ENCODE results near the gene SERPINB6.

SERPINB6 gene

GRCh38 chr6:2982426-2983117 is 11.2 kb upstream of the SERPINB6 start:
- H3K79me2 ChIP-seq (ENCODE audit: low read length), result no peaks in the 10 kb centered on the region
- H3K4me3 ChIP-seq (ENCODE audit: low read length), result no peak overlapping the region
- peaks cover 3% of the 10 kb centered on the region; the same call in 1 of the 2 replicates for H3K27me3 ChIP-seq (ENCODE audit: low read depth, low read length)
- no peak overlapping the region for H3K9ac ChIP-seq (ENCODE audit: low read length)
- no peak overlapping the region for H3K27ac ChIP-seq (ENCODE audit: low read length)
- no peak overlapping the region for H3K4me2 ChIP-seq (ENCODE audit: low read length)
- no peak overlapping the region for H2AFZ ChIP-seq (ENCODE audit: low read depth, low read length)
- no peaks in the 10 kb centered on the region for H3K36me3 ChIP-seq (replicated peaks; ENCODE audit: low read depth, low read length)
- H4K20me1 ChIP-seq (ENCODE audit: insufficient read depth, low read length), result no peaks in the 10 kb centered on the region
- TF ChIP-seq EZH2phosphoT487 (IDR thresholded peaks at IDR 0.05; ENCODE audit: low read depth) (no peak), CTCF (IDR thresholded peaks at IDR 0.05; ENCODE audit: low read depth, low read length) (no peak)
- no peaks in the 10 kb centered on the region for H3K9me3 ChIP-seq (ENCODE audit: insufficient read depth, low read length)
- no peaks in the 10 kb centered on the region for H3K4me1 ChIP-seq (ENCODE audit: low read length)

- TF ChIP-seq CTCF (IDR thresholded peaks at IDR 0.05; ENCODE audit: low read depth, low read length), result no peak
- no peak for TF ChIP-seq EZH2phosphoT487 (IDR thresholded peaks at IDR 0.05; ENCODE audit: low read depth)
- no peaks in the 10 kb centered on the region for H3K4me1 ChIP-seq (ENCODE audit: low read length)
- H3K36me3 ChIP-seq (replicated peaks; ENCODE audit: low read depth, low read length), result no peaks in the 10 kb centered on the region
- H3K9ac ChIP-seq (ENCODE audit: low read length), result no peak overlapping the region
- no peaks in the 10 kb centered on the region for H3K79me2 ChIP-seq (ENCODE audit: low read length)
- no peak overlapping the region for H3K4me2 ChIP-seq (ENCODE audit: low read length)
- no peaks in the 10 kb centered on the region for H4K20me1 ChIP-seq (ENCODE audit: insufficient read depth, low read length)
- H3K9me3 ChIP-seq (ENCODE audit: insufficient read depth, low read length), result no peaks in the 10 kb centered on the region
- no peak overlapping the region for H3K4me3 ChIP-seq (ENCODE audit: low read length)
- no peak overlapping the region for H2AFZ ChIP-seq (ENCODE audit: low read depth, low read length)
- H3K27ac ChIP-seq (ENCODE audit: low read length), result no peak overlapping the region
- H3K27me3 ChIP-seq (ENCODE audit: low read depth, low read length), result peaks cover 3% of the 10 kb centered on the region; the same call in 1 of the 2 replicates
Observed at GRCh38 chr6:2980465-2980855, 9.1 kb upstream of the SERPINB6 start.

- Histone ChIP-seq H3K4me3 (ENCODE audit: low read length) (no peak overlapping the region), H2AFZ (ENCODE audit: low read depth, low read length) (no peak overlapping the region), H3K9ac (ENCODE audit: low read length) (no peak overlapping the region), H3K36me3 (replicated peaks; ENCODE audit: low read depth, low read length) (no peaks in the 10 kb centered on the region), H3K9me3 (ENCODE audit: insufficient read depth, low read length) (no peaks in the 10 kb centered on the region), H3K4me1 (ENCODE audit: low read length) (no peaks in the 10 kb centered on the region), H4K20me1 (ENCODE audit: insufficient read depth, low read length) (no peaks in the 10 kb centered on the region), H3K79me2 (ENCODE audit: low read length) (no peaks in the 10 kb centered on the region), H3K27me3 (ENCODE audit: low read depth, low read length) (peaks cover 3% of the 10 kb centered on the region; the same call in 1 of the 2 replicates), H3K4me2 (ENCODE audit: low read length) (no peak overlapping the region), H3K27ac (ENCODE audit: low read length) (no peak overlapping the region)
- TF ChIP-seq EZH2phosphoT487 (IDR thresholded peaks at IDR 0.05; ENCODE audit: low read depth) (no peak), CTCF (IDR thresholded peaks at IDR 0.05; ENCODE audit: low read depth, low read length) (no peak)
Observed at GRCh38 chr6:2979819-2980464, 8.6 kb upstream of the SERPINB6 start.

- TF ChIP-seq CTCF (IDR thresholded peaks at IDR 0.05; ENCODE audit: low read depth, low read length), result no peak
- no peak for TF ChIP-seq EZH2phosphoT487 (IDR thresholded peaks at IDR 0.05; ENCODE audit: low read depth)
- Histone ChIP-seq H3K27me3 (ENCODE audit: low read depth, low read length) (peaks cover 3% of the 10 kb centered on the region; the same call in 1 of the 2 replicates), H2AFZ (ENCODE audit: low read depth, low read length) (no peak overlapping the region), H3K79me2 (ENCODE audit: low read length) (no peaks in the 10 kb centered on the region), H3K4me1 (ENCODE audit: low read length) (no peaks in the 10 kb centered on the region), H4K20me1 (ENCODE audit: insufficient read depth, low read length) (no peaks in the 10 kb centered on the region), H3K9ac (ENCODE audit: low read length) (no peak overlapping the region), H3K4me2 (ENCODE audit: low read length) (no peak overlapping the region), H3K4me3 (ENCODE audit: low read length) (no peak overlapping the region), H3K36me3 (replicated peaks; ENCODE audit: low read depth, low read length) (no peaks in the 10 kb centered on the region), H3K9me3 (ENCODE audit: insufficient read depth, low read length) (no peaks in the 10 kb centered on the region), H3K27ac (ENCODE audit: low read length) (no peak overlapping the region)
Observed at GRCh38 chr6:2978923-2979322, 7.6 kb upstream of the SERPINB6 start.

All from OCI-LY3 (cell line).